Stimulated activated CD8-positive, alpha-beta memory T cell treated with anti-CD3 and anti-CD28 coated beads, Interleukin-12 subunit alpha, Interleukin-12 subunit beta, amount 100 ng/mL, for 1 hour (primary cell): ENCODE data around the gene NDUFAB1.
A peak's percentile ranks its signal among the peaks of the same experiment; 100 is the strongest.
"Not testable (repeated sequence)": the region's sequence is repeated elsewhere in the genome, so short reads cannot be mapped to it uniquely, and the experiment has no call there.

Experiments used
- DNase-seq: peaks from one replicate; pipeline ENCODE4 v3.0.0-alpha.2; 2020; ENCODE audit warnings: low read depth

The NDUFAB1 gene

DNA sequence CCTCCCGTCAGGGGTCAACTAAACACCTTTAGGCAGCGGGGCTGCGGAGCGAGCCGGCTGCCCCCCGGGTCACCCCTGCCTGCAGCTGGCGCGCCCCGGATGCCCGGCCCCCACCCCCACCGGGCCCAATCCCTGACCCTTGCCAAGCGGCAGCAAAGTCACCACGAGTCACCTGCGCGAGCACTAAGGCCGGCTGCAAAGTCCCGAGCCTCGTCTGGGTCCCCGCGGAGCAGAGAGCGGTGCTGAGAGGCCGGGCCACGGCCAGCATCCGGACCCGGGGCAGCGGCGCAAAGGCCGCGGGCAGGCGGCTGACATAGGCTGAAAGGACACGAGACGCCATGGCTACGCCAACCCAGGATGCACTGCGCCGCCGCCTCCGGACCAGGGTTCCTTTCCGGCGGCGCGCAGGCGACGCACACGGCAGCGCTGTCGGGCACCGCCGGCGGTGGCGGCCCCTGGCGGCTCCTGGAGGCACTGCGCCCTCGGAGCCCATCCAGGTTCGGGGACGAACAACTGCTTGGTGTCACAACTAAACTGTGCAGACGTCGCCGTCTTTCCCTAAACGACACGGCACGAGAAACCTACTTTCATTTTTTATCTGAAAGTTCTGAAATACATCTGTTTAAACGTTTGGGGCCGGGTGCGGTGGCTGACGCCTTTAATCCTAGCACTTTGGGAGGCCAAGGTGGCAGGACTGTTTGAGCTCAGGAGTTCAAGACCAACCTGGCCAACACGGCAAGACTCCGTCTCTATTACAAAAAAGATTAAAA is at the start of gene NDUFAB1:
NDUFAB1 (minus strand) TSS at position 366 of the 770 bp plus-strand sequence; CDS start at position 340, 26 bp downstream.
- DNase-seq = peak; percentile 82

DNA sequence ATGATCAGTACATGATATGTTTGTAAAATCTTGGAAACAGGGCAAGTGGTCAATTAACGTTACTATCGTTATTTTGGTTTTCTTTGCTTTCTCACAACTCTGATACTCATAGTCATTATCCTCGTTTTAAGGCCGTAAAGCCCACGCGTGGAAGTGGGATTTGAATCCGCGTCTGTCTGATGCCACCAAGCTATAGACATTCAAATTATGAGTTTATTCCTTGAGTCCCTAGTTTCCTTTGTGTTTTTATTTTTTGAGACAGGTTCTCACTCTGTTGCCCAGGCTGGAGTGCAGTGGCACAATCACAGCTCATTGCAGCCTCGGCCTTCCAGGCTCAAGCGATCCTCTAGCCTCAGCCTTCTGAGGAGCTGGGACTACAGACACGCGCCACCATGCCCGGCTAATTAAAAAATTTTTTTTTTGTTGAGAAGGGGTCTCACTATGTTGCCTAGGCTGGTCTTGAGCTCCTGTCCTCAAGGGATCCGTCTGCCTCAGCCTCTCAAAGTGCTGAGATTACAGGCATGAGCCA is 46.2 kb upstream of the NDUFAB1 start:
- DNase-seq = no peak

DNA sequence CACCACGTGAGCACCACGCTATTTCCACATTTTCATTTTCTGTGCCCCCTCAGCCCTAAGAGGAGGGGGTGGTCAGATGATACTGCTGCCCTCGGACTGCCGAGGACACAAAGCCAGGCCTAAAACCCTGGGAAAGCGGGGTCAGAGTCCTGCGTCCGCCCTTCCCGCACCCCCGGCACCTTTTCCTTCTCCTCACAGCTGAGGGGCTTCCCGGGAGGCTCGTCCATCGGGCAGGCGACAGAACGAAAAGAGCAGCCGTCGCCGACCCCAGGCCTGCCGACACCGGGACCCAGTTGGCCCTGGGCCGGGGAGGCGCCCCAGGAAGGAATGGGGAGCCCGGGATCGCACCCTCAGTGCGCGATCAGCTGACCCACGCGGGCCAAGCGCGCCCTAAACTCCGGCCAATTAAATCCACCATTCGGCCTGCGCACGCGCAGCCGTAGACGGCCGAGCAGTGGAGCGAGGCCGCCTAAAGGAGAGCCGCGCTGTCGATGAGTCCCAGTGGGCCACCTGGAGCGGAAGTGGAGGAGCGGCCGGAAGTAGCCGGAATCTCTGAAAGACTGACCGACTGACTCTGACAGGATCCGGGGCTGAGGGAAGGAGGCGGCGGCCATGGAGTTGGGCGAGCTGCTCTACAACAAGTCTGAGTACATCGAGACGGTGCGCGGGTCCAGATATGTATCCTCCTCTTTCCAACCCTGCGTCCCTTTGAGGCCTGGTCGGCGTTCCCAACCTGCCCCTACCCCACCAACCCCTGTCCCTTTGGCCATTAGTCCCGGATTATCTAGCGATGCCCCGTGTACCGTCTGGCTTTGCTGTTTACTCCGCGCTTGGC is 45.0 kb upstream of the NDUFAB1 start, which contains the start of the genes DCTN5 and PALB2:
DCTN5 (plus strand) TSS at position 536 of the 835 bp plus-strand sequence; CDS start at position 613, 77 bp downstream.
PALB2 (minus strand) TSS at position 380 of the 835 bp plus-strand sequence; CDS start at position 227, 153 bp downstream.
- DNase-seq = peak; percentile 72

DNA sequence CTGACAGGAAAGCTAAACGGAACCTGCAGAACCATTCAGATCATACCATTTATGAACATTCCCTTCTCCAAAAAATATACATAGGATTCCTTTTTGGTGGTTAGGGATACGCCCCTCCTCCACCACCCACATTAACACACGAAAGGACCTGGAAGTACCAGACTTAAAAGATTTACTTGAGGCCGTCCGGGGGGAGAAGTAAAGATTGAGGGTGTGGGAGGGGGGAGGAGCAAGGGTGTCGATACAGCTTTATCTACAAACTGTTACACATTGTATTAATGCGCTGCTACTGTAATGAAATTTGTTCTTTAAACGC is 44.5 kb upstream of the NDUFAB1 start:
- DNase-seq = no peak

DNA sequence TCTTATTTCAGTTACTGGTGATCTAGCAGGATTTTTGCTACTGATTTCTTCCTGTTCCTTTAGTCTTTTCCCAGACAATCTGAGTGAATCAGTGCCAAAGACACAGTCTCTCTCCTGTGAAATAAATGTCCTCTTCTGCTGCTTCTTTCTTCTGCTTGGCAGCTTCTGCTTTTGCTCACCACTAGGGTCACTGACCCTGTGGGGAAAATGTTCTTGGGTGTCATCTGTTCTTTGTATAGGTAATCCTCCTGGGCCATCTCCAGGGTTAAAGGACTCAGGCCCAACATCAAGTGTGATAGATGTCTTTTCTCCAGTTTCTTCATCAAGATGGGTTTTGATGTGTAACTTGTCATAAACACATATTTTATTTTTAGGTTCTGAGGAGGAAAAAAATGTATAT is 39.8 kb upstream of the NDUFAB1 start:
- DNase-seq = no peak

DNA sequence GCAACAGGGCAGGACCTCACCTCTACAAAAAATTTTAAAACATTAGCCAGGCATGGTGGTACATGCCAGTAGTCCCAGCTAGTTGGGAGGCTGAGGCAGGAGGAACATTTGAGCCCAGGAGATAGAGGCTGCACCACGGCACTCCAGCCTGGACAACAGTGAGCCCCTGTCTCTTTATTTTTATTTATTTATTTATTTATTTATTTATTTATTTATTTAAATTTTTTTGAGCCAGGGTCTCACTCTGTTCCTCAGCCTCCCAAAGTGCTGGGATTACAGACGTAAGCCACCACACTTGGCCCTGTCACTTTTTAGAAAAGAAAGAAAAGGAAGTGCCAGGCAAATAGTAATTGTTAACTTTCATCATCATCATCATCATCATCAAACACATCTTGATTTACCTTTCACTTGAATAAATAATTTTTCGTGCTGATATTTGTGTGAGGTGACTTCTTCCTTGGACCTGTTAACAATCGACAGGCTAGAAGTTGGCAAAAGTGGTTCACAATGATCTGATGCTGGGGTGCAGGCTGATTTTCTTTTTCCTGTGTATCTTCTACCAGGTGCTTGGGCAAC is 38.4 kb upstream of the NDUFAB1 start:
- no peak for DNase-seq

DNA sequence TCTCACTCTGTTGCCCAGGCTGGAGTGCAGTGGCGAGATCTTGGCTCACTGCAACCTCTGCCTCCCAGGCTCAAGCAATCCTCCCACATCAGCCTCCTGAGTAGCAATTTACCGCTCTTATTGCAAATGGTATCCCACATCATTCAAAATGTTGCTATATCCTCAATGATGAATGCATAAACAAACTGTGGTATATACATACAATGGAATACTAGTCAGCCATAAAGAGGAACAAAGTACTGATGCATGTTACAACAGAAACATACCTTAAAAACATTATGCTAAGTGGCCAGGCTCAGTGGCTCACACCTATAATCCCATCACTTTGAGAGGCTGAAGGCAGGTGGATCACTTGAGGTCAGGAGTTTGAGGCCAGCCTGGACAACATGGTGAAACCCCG is 35.8 kb upstream of the NDUFAB1 start:
- not testable (repeated sequence) for DNase-seq

DNA sequence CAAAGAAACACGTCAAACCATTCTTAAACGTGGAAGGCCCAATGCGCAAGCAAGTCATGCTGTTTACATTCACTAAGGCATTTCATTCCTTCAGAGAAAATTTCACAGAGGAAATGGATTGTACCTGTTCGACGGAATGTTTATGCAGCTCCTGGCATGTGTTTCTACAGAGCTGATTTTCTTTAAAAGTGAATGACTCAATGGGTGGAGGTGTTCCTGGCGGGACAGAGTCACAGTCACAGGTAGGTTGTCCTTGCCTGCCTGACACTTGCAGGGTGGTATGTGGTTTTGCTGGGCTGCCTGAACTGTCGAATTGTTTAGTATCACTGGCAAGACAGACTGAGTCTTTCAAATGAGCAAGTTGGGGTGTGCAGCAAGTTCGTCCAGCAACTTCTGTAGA is 33.4 kb upstream of the NDUFAB1 start:
- no peak for DNase-seq

DNA sequence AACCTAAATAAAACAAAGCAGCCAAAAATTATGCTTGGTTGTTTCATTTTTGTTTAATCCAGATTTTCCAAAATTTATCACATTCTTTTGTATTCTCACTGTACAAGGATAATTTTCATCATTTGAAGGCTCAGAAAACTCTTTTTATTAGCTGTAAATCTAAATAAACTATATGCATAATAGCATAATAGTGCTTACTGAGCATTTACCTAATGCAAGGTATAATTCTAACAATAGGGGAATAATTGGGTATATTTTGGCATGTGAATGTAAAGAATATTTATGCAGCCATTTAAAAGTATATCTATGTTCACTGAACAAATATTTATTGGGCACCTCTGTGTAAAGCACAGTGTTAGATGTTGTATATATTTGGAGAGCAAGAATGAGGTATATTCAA is 28.0 kb upstream of the NDUFAB1 start:
- DNase-seq = no peak

DNA sequence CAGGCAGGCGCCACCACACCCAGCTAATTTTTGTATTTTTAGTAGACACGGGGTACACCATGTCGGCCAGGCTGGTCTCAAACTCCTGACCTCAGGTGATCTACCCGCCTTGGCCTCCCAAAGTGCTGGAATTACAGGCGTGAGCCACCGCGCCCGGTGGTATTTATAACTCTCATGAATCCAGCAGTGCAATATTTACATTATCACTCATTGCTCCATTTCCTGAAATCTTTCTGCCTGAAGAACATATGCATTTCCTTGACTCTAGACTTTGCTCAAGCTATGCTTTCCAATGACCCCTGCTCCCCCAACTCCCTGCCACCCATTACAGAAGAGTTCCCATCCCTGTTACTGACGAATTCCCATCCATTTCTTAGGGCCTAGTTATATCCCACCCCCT is 19.7 kb upstream of the NDUFAB1 start:
- no peak for DNase-seq

DNA sequence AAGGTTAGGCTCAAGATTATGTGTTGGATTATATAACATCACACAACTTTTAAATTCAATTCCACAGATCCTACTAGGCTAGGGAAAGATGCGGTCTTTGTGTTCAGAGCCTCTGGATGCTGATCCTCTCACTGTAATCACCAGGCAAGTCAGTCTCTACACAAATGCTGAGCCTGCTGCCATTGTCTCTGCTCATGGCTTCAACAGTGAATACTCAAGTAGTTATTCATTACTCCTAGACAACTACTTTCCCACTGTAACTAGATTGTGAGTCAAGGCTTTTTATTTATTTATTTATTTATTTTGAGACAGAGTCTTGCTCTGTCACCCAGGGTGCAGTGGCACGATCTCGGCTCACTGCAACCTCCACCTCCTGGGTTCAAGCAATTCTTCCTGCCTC is 15.8 kb upstream of the NDUFAB1 start:
- DNase-seq = no peak

DNA sequence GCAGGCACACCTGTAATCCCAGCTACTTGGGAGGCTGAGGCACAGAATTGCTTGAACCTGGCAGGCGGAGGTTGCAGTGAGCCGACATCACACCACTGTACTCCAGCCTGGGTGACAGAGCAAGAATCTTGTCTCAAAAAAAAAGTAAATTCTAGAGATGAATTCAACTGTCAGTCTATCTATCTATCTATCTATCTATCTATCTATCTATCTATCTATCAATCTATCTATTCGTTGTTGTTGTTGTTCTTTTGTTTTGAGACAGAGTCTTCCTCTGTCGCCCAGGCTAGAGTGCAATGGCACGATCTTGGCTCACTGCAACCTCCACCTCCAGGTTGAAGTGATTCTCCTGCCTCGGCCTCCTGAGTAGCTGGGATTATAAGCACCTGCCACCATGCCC is 14.8 kb upstream of the NDUFAB1 start:
- DNase-seq = not testable (repeated sequence)

DNA sequence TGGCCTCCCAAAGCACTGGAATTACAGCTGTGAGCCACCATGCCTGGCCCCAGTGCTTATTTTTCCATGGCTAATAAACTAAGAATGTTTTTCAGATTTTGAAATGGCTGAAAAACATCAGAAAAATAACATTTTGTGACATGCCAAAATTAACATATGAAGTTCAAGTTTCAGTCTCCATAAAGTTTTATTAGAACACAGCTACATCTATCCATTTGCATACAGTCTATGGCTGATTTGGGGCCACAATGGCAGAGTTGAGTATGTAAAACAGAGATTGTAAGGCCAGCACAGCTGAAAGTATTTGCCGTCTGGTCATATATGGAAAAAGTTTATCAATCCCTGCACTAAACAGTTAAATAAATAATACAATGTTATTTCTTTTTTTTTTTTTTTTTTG is 13.8 kb upstream of the NDUFAB1 start:
- no peak for DNase-seq

DNA sequence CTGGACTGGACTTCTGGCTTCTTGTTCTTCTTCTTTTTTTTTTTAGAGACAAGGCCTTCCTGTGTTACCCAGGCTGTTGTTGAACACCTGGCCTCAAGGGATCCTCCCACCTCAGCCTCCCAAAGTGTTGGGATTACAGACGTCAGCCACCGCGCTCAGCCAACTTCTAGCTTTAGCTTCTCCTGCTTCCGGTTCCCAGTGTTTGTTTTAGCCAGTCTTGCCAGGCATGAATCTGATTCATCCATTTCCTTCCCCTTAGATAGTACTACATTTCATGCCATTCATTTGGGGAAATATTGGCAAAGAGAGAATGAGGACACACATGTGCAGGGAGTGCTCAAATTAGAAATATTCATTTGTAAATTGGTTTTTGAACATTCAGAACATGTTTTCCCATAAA is 12.1 kb upstream of the NDUFAB1 start:
- DNase-seq = no peak

DNA sequence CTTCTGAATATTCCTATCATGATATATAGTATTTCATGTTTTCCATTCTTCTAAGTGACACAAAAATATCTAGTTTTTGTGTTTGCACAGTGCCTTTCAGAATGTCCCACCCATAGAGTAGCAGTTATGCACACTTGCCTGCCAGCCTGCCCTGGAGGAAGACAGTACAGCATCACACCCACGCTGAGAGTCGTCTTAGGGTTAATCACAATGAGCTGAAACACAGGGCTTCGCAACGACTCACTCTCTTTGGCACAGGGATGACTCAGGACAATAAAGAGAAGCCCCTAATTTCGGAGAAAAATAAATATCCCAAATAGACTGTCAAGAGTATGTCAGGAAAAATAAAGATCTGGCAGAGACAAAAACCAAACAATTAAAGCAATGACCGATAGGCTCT is 11.6 kb upstream of the NDUFAB1 start:
- no peak for DNase-seq

DNA sequence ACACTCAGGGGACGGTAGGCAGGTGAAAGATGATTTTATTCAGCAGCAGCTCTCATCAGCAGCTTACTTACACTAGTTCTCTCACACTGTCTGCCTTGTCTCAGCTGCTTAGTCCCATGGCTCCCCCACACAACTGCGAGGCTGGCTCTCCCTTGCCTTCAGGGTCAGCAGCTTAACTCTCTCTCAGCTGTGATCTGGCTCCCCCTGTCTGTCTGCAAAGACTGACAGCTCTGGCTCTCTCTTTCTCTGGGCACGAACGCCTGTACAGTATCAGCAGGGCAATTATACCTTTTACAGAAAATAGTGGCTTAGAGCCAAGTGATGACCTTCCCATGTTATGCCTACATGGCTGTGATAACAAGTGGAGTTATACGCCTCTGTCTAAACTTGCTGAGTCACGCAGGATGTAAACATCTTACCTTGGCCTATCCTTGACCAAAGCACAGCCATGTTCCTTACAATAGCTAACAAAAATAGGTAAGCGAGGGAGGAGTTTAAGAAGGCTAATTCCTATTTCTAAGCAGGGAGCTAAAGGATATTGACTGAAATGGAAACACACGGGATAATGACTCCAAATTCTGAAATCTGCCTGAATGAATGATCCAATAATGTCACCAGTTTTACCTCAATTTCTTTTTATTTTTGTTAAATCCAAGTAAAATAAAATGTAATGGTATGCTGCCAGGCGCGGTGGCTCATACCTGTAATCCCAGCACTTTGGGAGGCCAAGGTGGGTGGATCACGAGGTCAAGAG is 1.1 kb upstream of the NDUFAB1 start:
- DNase-seq = no peak

DNA sequence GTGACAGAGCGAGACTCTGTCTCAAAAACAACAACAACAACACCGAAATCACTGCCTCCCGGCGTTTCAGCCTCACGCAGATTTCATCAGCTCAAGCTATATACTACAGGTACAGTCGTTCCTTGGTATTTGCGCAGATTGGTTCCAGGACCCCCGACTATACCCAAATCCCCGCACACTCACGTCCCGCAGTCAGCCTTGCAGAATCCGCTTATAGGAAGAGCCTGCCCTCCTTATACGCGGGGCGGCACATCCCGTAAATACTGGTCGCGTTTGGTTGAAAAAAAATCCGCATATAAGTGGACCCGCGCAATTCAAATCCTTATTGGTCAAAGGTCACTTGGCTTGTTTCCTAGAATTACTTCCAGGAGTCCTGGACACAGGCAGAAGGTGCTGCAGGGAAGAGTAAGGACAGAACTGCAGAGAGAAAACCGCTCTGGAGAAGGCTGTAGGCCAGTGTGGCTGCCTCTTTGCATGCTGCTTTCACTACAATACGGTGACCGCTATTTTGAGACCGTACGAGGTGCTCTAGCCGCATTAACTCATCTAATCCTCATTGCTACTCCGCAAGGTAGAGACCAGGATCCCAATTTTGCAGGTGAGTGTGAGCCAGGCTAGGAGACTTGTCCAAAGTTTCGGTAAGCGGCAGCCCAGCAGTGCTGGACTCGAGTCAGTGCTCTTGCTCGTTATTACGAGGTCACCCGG is 718 bp downstream of the NDUFAB1 start:
- DNase-seq = no peak

DNA sequence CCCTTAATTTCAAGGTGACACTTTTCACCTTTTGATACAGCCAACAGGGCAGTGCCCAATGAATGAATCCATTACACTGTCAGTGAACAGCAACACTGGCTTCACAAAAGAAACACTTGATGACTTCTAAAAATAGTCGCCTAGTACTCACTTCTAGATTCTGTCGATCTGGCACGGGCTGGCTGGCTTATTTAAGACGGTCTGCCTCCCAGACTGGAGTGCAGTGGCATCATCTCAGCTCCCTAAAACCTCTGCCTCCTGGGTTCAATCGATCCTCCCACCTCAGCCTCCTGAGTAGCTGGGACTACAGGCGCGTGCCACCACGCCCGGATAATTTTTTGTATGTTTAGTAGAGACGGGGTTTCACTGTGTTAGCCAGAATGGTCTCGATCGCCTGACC is 1.9 kb downstream of the NDUFAB1 start:
- no peak for DNase-seq

DNA sequence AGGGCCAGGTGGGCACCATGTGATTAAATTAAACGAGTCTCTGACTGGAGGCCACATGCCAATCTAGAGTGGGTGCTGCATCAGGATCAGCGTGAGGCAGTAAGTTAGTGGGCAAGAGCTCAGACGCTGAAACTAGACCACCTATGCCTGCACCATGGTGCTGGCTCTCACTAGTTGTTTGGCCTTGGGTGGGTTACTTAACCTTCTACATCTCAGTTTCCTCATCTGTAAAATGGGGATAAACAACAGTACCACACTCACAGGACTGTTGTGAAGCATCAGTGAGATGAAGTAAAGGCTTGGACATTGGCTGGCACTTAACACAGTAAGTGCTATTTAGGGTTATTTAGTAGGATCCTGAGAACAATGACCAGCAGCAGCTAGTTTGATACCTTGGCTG is 5.9 kb downstream of the NDUFAB1 start:
- DNase-seq = no peak

DNA sequence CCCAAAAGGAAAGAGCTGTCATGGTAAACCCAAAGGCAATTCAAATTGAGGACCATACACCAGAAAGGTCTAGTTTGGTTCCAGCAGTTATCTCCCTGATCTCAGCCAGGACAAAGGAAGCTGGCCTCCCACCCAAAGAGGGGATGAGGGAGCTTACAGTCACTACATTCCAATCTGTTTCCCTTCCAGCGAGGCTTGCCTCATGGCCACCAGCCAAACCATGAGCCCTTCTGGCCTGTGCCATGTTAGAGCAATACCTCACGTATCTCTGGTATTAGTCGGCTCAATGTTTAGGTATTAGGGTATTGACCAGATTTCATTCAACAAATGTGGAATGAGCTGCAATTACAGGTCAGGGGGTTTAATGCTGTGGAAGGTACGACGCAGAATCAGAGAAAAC is 8.4 kb downstream of the NDUFAB1 start:
- DNase-seq = no peak
